Fibroblast of skin of left biceps (primary cell): ENCODE data around the gene KRT38.

ENCODE experiments used
- DNase-seq, 2 experiments: peaks; one replicate each; pipeline ENCODE4 v3.0.0-alpha.2; 2013; ENCODE audit warnings: low read depth in 2 of 2

KRT38 gene

DNA sequence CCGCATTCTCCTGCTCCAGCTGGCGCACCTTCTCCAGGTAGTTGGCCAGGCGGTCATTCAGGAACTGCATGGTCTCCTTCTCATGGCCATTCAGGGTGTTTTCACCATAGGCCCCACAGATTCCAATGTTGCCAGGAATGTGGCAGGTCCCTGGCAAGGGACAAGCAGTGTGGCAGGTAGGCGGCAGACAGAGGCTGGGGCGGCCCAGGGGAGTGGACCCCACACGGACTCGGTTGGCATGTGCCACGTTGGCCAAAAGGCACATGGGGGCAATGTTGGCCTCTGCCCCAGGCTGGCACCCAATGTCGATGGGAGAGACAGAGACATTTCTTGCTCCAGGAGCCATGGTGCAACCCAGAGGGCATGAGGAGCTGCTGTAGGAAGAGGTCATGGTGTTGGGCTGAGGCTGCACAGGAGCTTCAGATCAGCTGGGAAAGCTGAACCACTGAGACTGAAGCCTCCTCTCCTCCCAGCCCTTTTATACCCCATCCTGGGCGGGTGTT lies at the start of gene KRT38:
Gene KRT38 (minus strand): TSS at position 453 of the 503 bp plus-strand sequence. CDS start 62 bp downstream, at position 391.
- no peak for DNase-seq

DNA sequence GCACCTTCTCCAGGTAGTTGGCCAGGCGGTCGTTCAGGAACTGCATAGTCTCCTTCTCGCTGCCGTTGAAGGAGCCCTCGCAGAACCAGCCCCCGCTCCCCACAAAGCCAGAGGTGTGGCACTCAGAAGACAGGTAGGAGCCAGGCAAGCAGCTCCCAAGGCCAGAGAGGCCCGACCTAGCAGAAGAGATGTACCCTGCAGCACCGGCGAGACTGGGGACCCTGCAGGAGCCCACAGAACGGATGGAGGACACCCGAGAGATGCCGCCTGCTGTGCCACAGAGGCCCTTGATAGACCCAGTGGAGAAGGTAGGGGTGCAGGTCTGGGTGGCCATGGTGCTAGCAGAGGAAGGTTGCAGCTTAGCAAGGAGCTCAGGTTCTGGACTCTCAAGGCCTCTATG lies 48.7 kb upstream of the KRT38 start, which contains the start of gene KRT36:
Gene KRT36 (minus strand): TSS at position 380 of the 400 bp plus-strand sequence. CDS start 46 bp downstream, at position 334.
- DNase-seq = no peak

DNA sequence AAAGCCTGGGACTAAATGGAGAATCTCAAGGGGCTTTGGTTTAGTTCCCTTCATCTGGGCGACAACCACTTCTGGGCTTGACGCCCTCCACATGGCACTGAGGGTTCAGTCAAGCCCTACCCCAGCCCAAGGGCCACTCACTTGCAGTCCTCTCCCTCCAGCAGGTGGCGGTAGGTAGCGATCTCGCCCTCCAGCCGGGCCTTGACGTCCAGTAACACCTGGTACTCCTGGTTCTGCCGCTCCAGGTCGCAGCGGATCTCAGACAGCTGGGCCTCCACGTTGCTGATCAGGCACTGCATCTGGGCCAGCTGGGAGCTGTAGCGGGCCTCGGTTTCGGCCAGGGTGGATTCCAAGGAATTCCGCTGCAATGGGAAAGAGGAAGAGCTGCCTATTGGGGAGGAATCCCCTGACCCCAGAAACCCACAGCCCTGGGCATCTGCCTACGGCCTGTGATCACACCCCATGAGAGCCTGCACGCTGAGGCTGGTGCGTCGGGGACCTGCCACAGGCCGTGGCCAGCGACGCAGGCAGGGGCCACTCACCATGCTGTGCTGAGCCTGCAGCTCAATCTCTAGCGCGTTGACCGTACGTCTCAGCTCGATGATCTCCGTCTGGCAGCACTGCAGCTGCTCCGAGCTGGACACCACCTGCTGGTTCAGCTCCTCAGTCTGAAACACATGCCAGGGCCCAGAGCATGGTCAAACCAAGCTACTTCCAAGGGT lies 46.2 kb upstream of the KRT38 start:
- DNase-seq = no peak

GRCh38 chr17:41486316-41486715 lies 45.5 kb upstream of the KRT38 start:
- no peak for DNase-seq

DNA sequence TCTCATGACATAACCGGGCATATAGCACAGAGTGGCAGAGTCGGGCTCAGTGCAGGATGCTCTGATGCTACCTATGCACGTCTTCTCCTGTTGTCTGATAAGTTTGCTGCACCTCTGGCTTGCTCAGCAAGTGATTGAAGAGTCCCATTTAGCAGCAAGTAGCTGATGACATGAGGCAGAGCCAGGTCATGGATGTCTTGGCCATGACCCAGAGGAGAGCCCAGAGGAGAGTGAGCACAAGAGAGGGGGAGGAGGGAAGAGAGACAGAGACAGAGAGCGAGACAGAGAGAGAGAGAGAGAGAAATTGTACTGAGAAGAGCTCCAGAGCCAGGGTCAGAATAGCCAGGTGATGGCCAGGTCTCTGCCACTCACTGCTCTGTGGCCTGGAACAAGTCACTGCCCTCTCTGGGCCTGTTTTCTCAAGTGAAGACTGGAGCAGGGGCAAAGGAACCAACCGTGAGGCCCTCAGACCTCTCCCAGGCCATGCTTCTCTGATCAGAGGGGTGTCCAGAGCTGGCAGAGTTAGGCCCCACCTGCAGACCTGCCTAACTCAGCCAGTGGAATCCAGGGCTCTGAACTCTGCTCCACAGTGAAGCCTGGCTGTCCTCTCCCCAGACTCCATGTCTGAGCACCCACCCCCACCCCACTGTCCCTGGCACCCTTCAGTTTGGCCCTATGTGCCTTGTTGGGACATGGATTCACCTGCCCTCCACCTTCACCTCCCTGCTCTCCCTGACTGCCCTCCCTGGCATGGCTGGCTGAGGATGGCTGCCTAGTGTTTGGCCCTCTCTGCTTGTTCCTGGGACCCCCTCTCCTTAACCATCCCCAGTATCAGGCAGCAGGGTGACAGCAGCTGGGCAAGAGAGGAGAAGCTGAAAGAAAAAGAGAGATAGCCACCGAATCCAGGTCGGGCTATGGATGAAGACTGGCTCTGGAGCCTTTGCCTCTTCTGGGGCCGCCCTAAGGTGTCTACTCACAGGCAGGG lies 44.4 kb upstream of the KRT38 start:
- DNase-seq = no peak

DNA sequence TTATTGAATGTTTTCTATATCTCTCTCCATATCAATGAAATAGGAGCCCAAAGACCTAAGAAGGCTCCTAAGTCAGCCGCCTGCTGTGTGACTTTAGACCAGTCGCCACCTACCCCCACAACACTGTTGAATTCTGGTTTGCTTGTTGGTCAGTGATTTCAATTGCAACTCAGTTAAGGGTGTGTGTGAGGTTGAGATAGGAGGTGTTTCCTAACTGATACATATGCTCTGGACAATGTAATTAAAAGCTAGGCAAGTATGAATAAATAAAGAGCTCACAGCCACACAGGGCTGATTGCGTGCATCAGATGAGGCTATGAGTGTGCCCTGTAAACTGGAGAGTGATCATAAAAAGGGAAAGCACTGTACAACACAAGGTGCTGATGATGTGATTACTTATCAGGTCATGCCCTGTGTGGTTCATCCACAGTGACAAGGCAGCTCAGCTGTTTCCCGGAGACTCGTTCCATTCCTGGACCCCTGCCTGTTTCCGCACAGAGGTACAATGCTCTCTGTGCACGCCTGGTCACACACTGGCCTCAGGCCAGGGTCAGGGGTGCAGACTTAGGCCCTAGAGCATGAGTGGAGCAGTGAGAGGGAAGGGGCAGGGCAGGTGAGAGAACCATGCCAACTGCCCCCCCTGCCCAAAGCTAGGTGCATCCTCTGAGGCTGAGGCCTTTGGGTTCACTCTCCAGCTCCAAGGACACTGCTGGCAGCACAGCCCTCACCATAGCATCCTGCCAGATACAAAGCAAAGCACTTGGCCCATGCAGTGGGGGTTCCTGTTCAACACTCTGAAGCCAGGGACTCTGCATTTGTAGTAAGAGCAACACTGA lies 43.4 kb upstream of the KRT38 start:
- DNase-seq = no peak

DNA sequence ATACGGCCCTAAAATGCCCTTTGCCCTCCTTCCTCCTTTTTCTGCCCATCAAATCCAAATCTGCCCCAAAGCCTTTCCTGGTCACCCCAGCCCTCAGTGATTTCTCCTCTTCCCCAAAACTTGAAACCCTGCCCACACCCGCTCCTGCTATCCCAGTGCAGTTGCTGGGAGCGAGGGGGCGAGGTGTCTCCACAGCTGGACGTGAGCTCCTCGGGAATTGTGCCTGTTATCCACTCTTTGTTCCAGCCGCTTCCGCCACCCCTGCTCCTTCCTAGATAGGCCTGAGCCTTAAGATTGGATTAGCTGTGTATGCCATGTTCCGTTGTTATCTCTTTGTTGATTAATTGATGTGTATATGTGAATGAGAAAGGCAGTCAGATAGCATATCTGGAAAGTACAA lies 42.7 kb upstream of the KRT38 start:
- DNase-seq = no peak

GRCh38 chr17:41481036-41481435 lies 40.3 kb upstream of the KRT38 start, which contains the start of gene KRT35:
Gene KRT35 (minus strand): TSS chr17:41481151. CDS start chr17:41481097, 54 bp downstream.
- no peak for DNase-seq

- no peak for DNase-seq
These were observed 39.8 kb upstream of the KRT38 start for GRCh38 chr17:41480581-41480980.

- DNase-seq = no peak
These were observed 39.4 kb upstream of the KRT38 start for GRCh38 chr17:41480136-41480535.

DNA sequence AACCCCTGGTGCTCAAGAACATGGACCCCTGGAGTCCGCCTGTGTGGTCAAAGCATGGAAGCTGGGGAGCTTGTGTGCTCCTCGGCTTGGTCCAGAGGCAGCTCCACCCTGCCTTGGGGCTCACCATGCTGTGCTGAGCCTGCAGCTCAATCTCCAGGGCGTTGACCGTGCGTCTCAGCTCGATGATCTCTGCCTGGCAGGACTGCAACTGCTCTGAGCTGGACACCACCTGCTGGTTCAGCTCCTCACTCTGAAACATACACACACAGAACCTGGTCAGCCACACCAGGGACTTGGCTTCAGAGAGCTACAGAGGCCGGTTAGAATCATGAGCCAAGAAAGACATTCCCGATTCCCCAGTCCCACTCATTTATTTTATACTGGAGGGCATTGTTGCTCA lies 37.5 kb upstream of the KRT38 start:
- DNase-seq = no peak

DNA sequence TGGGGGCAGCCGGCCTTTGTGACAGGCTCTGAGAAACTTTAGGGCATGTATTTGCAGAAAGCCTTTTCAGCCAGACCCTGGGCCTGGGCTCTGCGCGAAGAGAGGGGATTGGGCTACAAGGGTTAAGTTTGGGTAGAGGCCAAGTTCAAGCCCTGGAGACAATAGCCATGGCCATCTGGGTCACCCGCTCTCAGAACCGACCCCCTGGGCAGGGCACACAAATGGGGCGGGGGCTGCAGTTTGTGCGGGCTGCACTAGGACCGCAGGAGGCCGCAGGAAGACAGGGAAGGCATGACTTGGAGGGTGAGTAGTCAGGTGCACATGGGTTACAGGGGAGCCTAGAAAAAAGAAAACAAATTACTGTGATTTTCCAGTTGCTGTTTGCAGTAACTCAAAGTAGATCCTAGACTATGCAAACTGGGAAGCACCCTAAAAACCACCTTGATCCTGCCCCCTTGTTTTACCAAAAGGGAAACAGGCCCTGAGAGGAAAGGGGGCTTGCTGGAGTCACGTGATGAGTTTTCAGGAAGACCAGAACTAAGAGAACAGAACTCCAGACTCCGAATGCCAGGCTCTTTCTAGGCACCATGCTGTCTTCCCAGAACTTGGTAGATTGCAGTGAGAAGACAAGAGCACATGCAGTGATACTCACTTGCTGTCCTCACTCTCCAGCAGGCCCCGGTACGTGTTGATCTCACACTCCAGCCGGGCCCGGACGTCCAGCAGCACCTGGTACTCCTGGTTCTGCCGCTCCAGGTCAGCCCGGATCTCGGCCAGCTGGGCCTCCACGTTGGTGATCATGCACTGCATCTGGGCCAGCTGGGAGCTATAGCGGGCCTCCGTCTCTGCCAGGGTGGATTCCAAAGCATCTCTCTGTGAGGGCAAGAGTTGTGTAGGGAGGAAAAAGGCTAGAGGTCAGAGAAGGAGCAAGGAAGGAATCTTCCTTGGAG lies 36.4 kb upstream of the KRT38 start:
- DNase-seq = no peak

GRCh38 chr17:41475421-41475820 lies 34.6 kb upstream of the KRT38 start:
- no peak for DNase-seq

DNA sequence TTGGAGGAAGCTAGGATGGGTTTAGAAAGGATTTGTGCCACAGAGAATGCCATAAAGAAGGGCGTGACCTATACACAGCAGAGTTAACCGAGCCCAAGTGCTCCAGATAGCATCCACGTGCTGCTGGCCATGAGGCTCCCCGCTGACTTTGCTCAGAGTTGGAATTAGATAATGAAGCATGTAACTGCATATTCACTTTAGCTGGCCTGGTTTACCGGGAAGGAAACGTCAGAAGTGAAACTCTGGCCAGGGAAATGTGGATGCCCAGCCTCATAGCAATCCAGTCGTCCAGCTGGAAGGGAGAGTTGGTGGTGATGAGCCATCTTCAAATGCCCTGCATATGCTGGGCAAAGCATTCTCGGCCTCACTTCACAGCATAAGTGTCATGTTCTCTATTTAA lies 34.1 kb upstream of the KRT38 start:
- no peak for DNase-seq

DNA sequence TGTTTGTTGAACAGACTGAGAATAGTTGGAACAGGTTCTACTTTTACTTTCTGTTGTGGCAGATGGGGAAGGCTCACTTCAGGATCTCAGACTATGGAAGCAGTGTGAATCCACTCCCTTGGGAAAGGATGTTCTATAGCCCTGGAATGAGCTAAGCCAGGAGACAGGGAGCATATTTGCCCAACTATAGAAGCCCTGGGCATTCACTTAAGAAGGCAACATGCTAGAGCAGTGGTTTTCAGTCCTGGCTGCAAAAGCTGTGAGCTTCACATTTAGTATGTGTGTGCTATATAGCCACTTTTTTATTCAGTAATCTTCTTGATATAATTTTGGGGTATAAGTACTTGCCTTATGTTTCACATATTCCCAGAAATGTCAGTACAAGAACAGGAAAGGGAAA lies 27.6 kb upstream of the KRT38 start:
- DNase-seq = no peak

- no peak for DNase-seq
These were observed 26.8 kb upstream of the KRT38 start for GRCh38 chr17:41467561-41467960.

GRCh38 chr17:41466988-41467387 lies 26.2 kb upstream of the KRT38 start, which contains the start of gene KRT32:
Gene KRT32 (minus strand): TSS chr17:41467386. CDS start chr17:41467325, 61 bp downstream.
- no peak for DNase-seq

GRCh38 chr17:41464682-41465081 lies 23.9 kb upstream of the KRT38 start:
- peak; percentile 75 to 77 for DNase-seq

DNA sequence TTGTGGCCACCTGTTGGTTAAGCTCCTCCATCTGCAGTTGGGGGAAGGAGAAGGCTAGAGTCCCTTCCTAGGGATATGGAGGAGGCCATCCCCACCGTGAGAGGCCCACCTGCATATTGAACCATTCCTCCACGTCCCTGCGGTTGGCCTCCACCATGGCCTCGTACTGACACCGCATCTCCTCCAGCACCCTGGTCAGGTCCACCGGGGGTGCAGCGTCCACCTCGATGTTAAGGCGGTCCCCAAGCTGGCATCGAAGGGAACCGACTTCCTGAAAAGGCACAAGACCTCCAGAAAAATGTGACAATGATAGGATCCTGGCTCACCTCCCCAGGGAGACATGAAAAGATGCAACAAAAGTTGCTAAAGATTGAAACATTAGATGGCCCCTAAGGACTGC lies 23.4 kb upstream of the KRT38 start:
- DNase-seq = no peak

DNA sequence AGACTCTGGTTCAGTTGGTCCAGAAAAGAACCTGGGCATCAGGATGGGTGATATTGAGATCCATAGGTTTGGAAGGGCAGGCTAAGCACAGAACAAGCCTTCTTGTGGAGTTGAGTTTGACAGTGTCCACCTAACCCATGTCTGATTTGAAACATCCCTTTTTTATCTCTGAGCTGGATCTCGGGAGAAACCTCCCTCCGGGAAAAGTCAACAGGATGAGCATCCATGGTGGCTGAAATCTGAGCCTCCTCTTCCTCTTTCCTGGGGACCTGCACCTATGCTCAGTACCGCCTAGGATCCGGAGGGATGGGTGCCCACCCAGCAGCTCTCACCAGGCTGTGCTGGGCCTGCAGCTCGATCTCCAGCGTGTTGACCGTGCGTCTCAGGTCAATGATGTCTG lies 23.0 kb upstream of the KRT38 start:
- no peak for DNase-seq
